ENCODE data around the gene IGFBP7.

Gene IGFBP7

GRCh38 chr4:57129477-57129876 lies 19.3 kb upstream of the IGFBP7 start:
- DNase-seq = no peak

DNA sequence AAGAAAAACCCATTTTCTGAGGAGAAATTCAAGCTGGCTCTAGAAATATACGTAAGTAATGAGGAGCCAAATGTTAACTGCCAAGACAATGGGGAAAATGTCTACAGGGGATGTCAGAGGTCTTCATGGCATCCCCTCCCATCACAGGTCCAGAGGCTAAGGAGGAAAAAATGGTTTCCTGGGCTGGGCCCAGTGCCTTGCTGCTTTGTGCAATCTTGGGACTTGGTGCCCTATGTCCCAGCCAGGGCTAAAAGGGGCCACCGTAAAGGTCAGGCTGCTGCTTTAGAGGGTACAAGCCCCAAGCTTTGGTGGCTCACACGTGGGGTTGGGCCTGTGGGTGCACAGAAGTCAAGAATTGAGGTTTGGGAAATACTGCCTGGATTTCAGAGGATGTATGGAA lies 17.2 kb upstream of the IGFBP7 start:
- DNase-seq = no peak

GRCh38 chr4:57125996-57126395 lies 15.8 kb upstream of the IGFBP7 start:
- no peak for DNase-seq

GRCh38 chr4:57124145-57124544 lies 14.0 kb upstream of the IGFBP7 start:
- DNase-seq = no peak

DNA sequence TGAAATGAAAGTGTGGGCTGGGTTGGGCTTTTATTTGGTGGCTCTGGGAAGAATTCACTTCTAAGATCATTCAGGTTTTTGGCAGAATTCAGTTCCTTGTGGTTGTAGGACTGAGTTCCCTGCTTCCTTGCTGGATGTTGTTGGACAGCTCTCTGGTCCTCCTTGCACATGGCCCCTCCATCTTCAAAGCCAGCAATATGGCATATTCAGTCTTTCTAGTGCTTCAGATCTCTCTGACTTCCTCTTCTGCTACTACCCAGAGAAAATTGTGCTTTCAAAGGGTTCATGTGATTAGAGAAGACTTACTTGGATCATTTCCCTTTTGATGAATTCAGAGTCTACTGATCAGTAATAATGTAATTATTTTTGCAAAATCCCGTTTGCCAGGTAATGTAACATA lies 12.8 kb upstream of the IGFBP7 start:
- no peak for DNase-seq

- DNase-seq = no peak
These were observed 9.0 kb upstream of the IGFBP7 start for GRCh38 chr4:57119054-57119651.

GRCh38 chr4:57117491-57117890 lies 7.3 kb upstream of the IGFBP7 start:
- DNase-seq = no peak

DNA sequence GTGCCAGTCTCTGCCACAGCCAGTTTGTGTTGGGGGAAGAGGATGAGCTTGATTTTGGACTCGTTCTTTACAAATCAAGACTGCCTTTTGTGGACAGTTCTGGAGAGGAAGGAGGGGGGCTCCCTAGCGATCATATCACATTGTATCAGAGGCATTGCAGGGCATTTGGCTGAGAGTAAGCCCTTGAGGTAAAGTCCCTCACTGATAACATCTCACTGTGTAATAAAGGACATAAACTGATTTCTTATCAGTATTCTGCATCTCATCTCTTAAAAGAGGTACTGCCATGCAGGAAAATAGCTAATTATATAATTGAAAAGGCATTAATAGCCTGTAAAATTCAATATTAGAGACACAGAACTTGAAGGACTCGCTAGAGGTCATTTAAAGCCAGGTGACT lies 6.1 kb upstream of the IGFBP7 start:
- DNase-seq = no peak

GRCh38 chr4:57114973-57115372 lies 4.8 kb upstream of the IGFBP7 start:
- DNase-seq = no peak

GRCh38 chr4:57113870-57114269 lies 3.7 kb upstream of the IGFBP7 start:
- DNase-seq = no peak

DNA sequence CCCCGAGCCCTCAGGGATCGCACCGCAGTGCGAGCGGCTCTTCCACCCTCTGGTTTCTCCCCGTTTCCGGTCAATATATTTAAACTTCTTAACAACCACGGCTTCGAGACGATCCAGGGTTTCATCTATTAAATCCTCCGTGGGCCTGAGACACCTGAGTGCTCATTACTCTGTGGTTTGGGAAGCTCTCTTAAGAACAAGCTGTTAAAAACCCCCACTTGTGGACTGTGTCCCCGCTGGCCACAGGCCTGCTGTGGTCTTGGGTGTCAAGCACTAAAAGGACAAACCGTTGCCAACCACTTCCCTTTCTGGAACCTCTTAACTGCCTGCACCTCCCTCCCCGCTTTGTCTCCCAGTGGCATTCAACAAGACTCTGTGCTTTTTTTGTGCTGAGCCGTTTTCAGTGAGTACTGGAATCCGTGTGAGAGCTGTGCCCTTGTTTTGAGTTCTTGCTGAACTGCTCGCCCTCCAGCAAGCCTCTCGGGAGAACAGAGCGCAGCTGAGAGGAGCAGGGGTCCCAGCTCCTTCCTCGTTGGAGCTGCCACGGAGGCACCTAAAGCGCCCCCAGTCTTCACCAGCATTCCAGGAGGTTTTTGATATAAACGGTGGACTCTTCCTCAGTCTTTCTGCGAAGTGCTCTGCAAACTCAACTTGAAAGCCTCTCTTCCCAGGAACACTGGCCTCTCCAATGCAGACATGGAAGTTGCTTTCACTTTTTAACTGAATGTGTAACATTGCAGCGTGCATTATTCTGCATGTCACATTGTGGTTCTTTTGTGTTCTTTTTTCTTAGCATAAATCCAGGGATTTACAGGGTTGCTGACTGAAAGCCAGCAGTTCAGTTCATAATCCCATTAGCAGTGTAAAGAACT lies 691 bp upstream of the IGFBP7 start:
- DNase-seq = no peak

DNA sequence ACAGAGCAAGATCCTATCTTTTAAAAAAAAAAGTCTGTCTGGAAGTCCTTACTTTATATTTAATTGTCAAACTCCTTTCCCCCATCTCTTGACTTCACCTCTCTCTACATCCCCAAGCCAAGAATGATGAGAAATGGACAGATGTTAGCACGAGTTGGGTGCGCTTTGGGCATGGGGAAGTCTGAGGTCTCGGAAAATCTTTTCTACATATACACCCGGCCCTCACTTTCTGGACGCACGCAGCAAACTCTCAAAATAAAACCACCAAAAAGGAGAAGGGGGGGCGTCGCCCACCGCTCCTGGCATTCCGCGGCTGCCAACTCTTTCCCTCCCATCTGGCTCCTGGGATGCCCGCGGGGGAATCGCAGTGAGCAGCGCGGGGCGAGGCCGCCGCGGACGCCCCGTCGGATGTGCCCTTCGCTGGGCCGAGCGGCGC lies 756 bp downstream of the IGFBP7 start:
- no peak for DNase-seq

GRCh38 chr4:57106181-57106580 lies 4.0 kb downstream of the IGFBP7 start:
- DNase-seq = no peak

GRCh38 chr4:57104706-57105560 lies 5.3 kb downstream of the IGFBP7 start:
- no peak for DNase-seq

- no peak for DNase-seq
These were observed 7.1 kb downstream of the IGFBP7 start for GRCh38 chr4:57103051-57103450.

GRCh38 chr4:57102050-57102624 lies 8.0 kb downstream of the IGFBP7 start:
- DNase-seq = no peak

- no peak for DNase-seq
These were observed 9.1 kb downstream of the IGFBP7 start for GRCh38 chr4:57100979-57101651.

DNA sequence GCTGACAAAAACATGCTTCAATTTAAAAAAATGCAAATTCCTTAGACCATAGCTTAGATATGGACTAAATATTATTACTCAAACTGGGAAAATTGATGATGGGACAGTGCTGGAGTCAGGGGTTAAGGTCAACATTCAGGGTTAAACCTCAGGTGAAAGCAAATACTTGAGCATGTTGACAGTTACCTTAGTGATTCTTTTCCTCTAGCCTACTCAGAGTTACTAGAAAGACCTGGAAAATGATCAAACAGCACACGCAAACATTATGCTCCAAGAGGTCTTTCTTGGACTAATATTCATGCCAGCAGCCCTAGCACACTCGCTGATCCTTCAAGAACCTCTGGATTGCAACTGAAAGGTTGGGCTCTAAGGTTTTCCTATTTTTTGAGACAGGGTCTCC lies 10.8 kb downstream of the IGFBP7 start:
- DNase-seq = no peak

DNA sequence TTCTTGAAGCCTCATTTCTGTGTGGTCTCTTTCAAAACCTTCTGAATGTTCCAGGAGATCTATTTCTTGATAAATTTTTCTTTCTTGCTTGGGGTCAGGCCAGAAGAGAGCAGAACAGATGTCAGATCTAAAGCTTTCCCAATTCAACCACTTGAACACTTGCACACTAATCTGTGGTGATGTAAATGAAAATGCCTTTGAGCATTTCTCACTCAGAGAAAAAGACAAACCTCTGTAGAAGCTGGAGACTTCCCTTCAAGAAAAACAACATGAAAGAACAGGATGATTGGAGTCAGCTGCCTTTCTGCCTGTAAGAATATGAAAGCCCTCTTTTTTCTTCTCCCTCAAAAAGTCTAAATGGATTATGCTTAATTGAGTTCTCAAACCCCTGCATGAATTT lies 11.2 kb downstream of the IGFBP7 start:
- DNase-seq = no peak

- no peak for DNase-seq
These were observed 11.8 kb downstream of the IGFBP7 start for GRCh38 chr4:57098415-57098814.

- DNase-seq = no peak
These were observed 12.5 kb downstream of the IGFBP7 start for GRCh38 chr4:57097711-57098110.

DNA sequence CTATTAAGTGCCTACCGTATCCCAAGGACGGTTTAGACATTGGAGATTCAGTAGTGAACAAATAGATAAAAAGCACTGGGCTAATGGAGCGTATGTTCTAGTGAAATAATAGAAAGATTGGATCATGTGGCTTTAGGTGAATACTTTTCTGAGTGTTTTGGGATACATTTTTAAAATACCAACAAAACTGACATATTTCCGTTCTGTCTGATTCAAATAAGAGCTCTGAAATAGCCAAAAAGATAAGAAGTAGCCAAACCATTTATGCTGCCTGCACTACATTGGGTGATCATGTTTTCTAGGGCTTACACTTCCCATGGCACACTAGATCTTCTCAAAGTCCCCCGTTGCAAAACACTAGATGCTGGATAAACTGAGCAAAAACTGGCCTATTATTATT lies 14.2 kb downstream of the IGFBP7 start:
- no peak for DNase-seq

- no peak for DNase-seq
These were observed 14.9 kb downstream of the IGFBP7 start for GRCh38 chr4:57095245-57095644.

All from SHP77 (cell line).